Mesendoderm (in vitro differentiated cells): ENCODE data around the gene DOCK2.

Experiments
- DNase-seq: peaks from one replicate; pipeline ENCODE4 v3.0.0; 2013
- H2AK5ac ChIP-seq: 2 replicates; pipeline ENCODE4 v1.6.1; 2013; ENCODE audit warnings: low read length, inconsistent platforms
- H2BK120ac ChIP-seq: 2 replicates; pipeline ENCODE4 v1.6.1; 2013; ENCODE audit warnings: low read depth, mild to moderate bottlenecking, low read length, moderate library complexity, mixed read lengths
- H2BK15ac ChIP-seq: replicated peaks from 2 replicates; pipeline ENCODE4 v1.6.1; 2013; ENCODE audit warnings: low read depth, mild to moderate bottlenecking, moderate library complexity
- H2BK5ac ChIP-seq: 2 replicates; pipeline ENCODE4 v1.6.1; 2013; ENCODE audit warnings: low read length, inconsistent platforms
- H3K18ac ChIP-seq: 2 replicates; pipeline ENCODE4 v1.6.1; 2013; ENCODE audit warnings: mild to moderate bottlenecking, low read length, mixed read lengths
- H3K23ac ChIP-seq: one replicate; pipeline ENCODE4 v1.6.1; 2013; ENCODE audit warnings: low read length
- H3K27ac ChIP-seq: 2 replicates; pipeline ENCODE4 v1.5.1; 2013; ENCODE audit warnings: low read depth, mild to moderate bottlenecking, inconsistent platforms, low read length, moderate library complexity
- H3K27me3 ChIP-seq: 2 replicates; pipeline ENCODE4 v1.6.1; 2013; ENCODE audit warnings: low read length, control low read depth, mild to moderate bottlenecking, inconsistent platforms; ENCODE audit not compliant: insufficient read depth, poor library complexity
- H3K36me3 ChIP-seq: 2 replicates; pipeline ENCODE4 v1.6.1; 2013; ENCODE audit warnings: low read length, inconsistent platforms; ENCODE audit not compliant: control insufficient read depth, insufficient read depth
- H3K4ac ChIP-seq: one replicate; pipeline ENCODE4 v1.6.1; 2013; ENCODE audit warnings: low read depth, mild to moderate bottlenecking, low read length, moderate library complexity
- H3K4me1 ChIP-seq: 2 replicates; pipeline ENCODE4 v1.6.1; 2013; ENCODE audit warnings: low read depth, low read length, inconsistent platforms; ENCODE audit not compliant: control insufficient read depth
- H3K4me2 ChIP-seq: 2 replicates; pipeline ENCODE4 v1.6.1; 2013; ENCODE audit warnings: low read length
- H3K4me3 ChIP-seq: 2 replicates; pipeline ENCODE4 v1.5.1; 2013; ENCODE audit warnings: mild to moderate bottlenecking, low read length
- H3K56ac ChIP-seq: one replicate; pipeline ENCODE4 v1.6.1; 2013; ENCODE audit warnings: low read length
- H3K79me1 ChIP-seq: 2 replicates; pipeline ENCODE4 v1.6.1; 2013; ENCODE audit warnings: low read length, inconsistent platforms
- H3K79me2 ChIP-seq: 2 replicates; pipeline ENCODE4 v1.6.1; 2013; ENCODE audit warnings: mild to moderate bottlenecking, low read length; ENCODE audit not compliant: control insufficient read depth, insufficient read depth
- H3K9ac ChIP-seq: 2 replicates; pipeline ENCODE4 v1.6.1; 2013; ENCODE audit warnings: low read length, inconsistent platforms
- H4K5ac ChIP-seq: one replicate; pipeline ENCODE4 v1.6.1; 2013; ENCODE audit warnings: low read length
- H4K8ac ChIP-seq: one replicate; pipeline ENCODE4 v1.6.1; 2013; ENCODE audit warnings: low read depth, mild to moderate bottlenecking, control low read depth, low read length, moderate library complexity
- WGBS: extraction: QIAGEN DNeasy Blood & Tissue Kit; methylation state at CpG from one replicate; pipeline ENCODE4 v1.1.7; 2013; ENCODE audit warnings: low lambda C conversion rate, missing lambda C conversion rate; ENCODE audit not compliant: insufficient coverage; ENCODE audit errors: extremely low coverage; 5-methylcytosine and 5-hydroxymethylcytosine counted together

Gene DOCK2

DNA sequence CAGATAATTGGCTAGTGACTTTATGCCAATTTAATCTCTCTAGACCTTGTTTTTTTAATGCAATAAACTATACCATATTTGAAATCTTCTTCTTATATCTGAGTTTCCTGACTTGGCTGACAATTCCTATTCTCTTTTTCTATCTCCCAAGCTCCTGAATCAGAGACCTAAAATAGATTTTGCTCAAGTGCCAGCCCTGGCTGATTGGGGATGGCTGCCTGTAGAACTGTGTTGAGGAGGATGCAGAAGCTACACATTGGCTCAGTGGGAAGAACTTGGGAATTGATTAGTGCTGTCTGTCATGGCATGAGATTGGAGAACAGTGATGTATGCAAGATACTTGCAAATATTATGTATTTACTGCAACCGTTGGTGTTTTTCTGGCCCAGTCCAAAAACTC, 210.4 kb downstream of the DOCK2 start:
- WGBS: no CpG with 5 or more reads among the region's 1 CpG
- no peak for DNase-seq
- H3K4me3 ChIP-seq: no peak overlapping the region
- no peaks in the 10 kb centered on the region for H3K27me3 ChIP-seq
- no peaks in the 10 kb centered on the region for H3K4me1 ChIP-seq
- no peak overlapping the region for H2BK15ac ChIP-seq
- H3K4ac ChIP-seq: no peak overlapping the region
- no peaks in the 10 kb centered on the region for H3K79me2 ChIP-seq
- no peak overlapping the region for H2BK5ac ChIP-seq
- no peak overlapping the region for H3K23ac ChIP-seq
- no peaks in the 10 kb centered on the region for H3K79me1 ChIP-seq
- no peak overlapping the region for H3K18ac ChIP-seq
- no peaks in the 10 kb centered on the region for H3K36me3 ChIP-seq
- H2AK5ac ChIP-seq: no peak overlapping the region
- no peak overlapping the region for H4K8ac ChIP-seq
- H2BK120ac ChIP-seq: no peak overlapping the region
- no peak overlapping the region for H4K5ac ChIP-seq
- H3K56ac ChIP-seq: no peak overlapping the region
- H3K9ac ChIP-seq: no peak overlapping the region
- H3K4me2 ChIP-seq: no peak overlapping the region
- no peak overlapping the region for H3K27ac ChIP-seq

DNA sequence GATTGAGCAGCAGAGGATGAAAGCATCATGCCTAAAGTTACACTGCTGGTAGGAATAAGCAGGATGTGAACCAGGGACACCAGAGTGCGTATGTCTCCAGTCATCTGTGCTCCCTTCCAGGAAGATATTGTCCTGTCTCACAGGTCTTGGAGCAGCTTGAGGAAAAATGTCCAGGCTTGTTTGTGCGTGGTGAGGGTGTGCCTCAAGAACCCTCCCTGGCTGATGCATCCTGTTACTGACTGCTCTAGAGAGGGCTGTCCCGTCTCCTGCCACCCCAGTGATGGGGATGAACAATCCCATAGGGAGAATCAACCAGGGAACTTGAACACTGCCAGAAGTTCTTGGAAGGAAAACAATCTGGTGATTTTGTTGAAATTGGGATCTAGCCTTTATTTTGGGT, 211.2 kb downstream of the DOCK2 start:
- no peaks in the 10 kb centered on the region for H3K4me1 ChIP-seq
- H3K79me1 ChIP-seq: no peaks in the 10 kb centered on the region
- DNase-seq: no peak
- H4K5ac ChIP-seq: no peak overlapping the region
- H3K4me3 ChIP-seq: no peak overlapping the region
- H2BK120ac ChIP-seq: no peak overlapping the region
- H3K27me3 ChIP-seq: no peaks in the 10 kb centered on the region
- no peak overlapping the region for H3K9ac ChIP-seq
- H4K8ac ChIP-seq: no peak overlapping the region
- no peak overlapping the region for H3K27ac ChIP-seq
- no peaks in the 10 kb centered on the region for H3K36me3 ChIP-seq
- no CpG with 5 or more reads among the region's 3 CpGs for WGBS
- H2BK15ac ChIP-seq: no peak overlapping the region
- no peaks in the 10 kb centered on the region for H3K79me2 ChIP-seq
- H3K23ac ChIP-seq: no peak overlapping the region
- no peak overlapping the region for H3K18ac ChIP-seq
- no peak overlapping the region for H3K56ac ChIP-seq
- H2BK5ac ChIP-seq: no peak overlapping the region
- H3K4ac ChIP-seq: no peak overlapping the region
- no peak overlapping the region for H3K4me2 ChIP-seq
- H2AK5ac ChIP-seq: no peak overlapping the region

DNA sequence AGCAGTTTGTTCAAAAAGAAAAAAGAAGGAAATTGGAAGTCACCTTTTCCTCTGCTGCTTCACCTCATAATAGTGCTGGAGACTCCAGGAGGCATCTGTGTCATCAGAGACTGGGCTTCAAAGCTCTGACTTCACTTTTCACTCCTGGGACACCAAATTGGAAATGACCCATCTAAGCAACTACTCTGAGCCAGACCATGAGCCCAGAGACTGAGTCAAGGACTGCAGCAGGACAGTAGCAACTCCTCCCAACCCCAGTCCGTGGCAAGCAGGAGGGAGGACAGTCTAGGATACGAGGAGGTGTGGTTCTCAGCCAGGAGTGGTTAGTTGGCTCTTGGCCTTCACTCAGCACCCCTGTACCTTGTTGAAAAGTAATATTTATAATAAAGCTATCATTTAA, 211.7 kb downstream of the DOCK2 start:
- WGBS: no CpG with 5 or more reads among the region's 2 CpGs
- H3K4me1 ChIP-seq: no peaks in the 10 kb centered on the region

DNA sequence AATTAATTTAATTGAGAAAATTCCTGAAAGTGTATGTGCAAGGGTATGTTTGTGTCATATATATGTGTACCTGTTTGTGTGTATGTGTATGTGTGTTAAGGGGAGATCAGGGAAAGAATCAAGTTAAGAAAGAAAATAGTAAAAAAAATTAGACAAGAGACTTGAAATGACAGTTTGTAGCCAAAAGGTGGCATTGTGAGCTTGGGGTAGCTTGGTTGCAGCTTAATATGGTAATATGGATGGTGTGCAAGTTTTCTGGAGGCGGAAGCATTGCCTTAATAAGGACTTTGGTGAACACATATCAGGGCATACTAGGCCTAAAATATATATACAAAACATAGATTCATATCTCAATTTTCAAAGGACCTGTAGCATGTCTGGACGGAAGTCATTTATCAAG, 213.3 kb downstream of the DOCK2 start:
- H3K18ac ChIP-seq: no peak overlapping the region
- no peak overlapping the region for H3K23ac ChIP-seq
- H4K5ac ChIP-seq: no peak overlapping the region
- WGBS: no CpG with 5 or more reads among the region's 2 CpGs
- no peak for DNase-seq
- no peak overlapping the region for H3K27ac ChIP-seq
- H3K79me1 ChIP-seq: no peaks in the 10 kb centered on the region
- H3K4me3 ChIP-seq: no peak overlapping the region
- no peaks in the 10 kb centered on the region for H3K36me3 ChIP-seq
- H3K56ac ChIP-seq: no peak overlapping the region
- H3K4me1 ChIP-seq: no peaks in the 10 kb centered on the region
- H2BK120ac ChIP-seq: no peak overlapping the region
- no peak overlapping the region for H3K9ac ChIP-seq
- no peaks in the 10 kb centered on the region for H3K27me3 ChIP-seq
- no peak overlapping the region for H4K8ac ChIP-seq
- no peaks in the 10 kb centered on the region for H3K79me2 ChIP-seq
- H2BK5ac ChIP-seq: no peak overlapping the region
- H2BK15ac ChIP-seq: no peak overlapping the region
- no peak overlapping the region for H2AK5ac ChIP-seq
- no peak overlapping the region for H3K4ac ChIP-seq
- H3K4me2 ChIP-seq: no peak overlapping the region

More for the DNA sequence above, 211.7 kb downstream of the DOCK2 start:
- H2AK5ac ChIP-seq: no peak overlapping the region
- H3K18ac ChIP-seq: no peak overlapping the region
- H3K27ac ChIP-seq: no peak overlapping the region
- H3K36me3 ChIP-seq: no peaks in the 10 kb centered on the region
- no peak overlapping the region for H3K56ac ChIP-seq
- H4K8ac ChIP-seq: no peak overlapping the region
- no peak overlapping the region for H3K23ac ChIP-seq
- no peak overlapping the region for H2BK120ac ChIP-seq
- no peak overlapping the region for H2BK5ac ChIP-seq
- H3K4me2 ChIP-seq: no peak overlapping the region
- H4K5ac ChIP-seq: no peak overlapping the region
- H3K79me2 ChIP-seq: no peaks in the 10 kb centered on the region
- H3K9ac ChIP-seq: no peak overlapping the region
- H2BK15ac ChIP-seq: no peak overlapping the region
- no peak for DNase-seq
- no peaks in the 10 kb centered on the region for H3K79me1 ChIP-seq
- H3K4me3 ChIP-seq: no peak overlapping the region
- H3K4ac ChIP-seq: no peak overlapping the region
- H3K27me3 ChIP-seq: no peaks in the 10 kb centered on the region

DNA sequence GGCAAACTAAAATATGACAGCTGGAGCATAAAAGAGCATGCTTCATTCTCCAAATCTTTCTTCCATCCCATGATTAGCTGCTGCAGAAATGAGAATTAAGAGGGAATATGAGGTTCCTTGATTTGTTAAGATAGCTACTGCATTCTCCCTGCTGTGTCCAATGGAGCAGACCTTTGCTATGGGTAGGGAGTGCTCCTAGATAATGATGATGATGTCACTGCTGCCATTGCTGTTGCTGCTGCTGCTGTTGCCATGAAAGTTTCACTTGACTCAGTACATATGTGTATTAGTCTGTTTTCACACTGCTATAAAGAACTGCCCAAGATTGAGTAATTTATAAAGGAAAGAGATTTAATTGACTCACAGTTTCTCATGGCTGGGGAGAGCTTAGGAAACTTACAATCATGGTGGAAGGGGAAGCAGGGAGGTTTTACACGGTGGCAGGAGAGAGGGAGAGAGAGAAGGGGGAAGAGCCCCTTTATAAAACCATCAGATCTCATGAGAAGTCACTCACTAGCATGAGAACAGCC, 214.3 kb downstream of the DOCK2 start:
- Histone ChIP-seq H3K79me2 (no peaks in the 10 kb centered on the region), H3K9ac (no peak overlapping the region), H3K36me3 (no peaks in the 10 kb centered on the region), H3K56ac (no peak overlapping the region), H4K5ac (no peak overlapping the region), H3K27me3 (no peaks in the 10 kb centered on the region), H4K8ac (no peak overlapping the region), H2AK5ac (no peak overlapping the region), H2BK120ac (no peak overlapping the region), H3K4me1 (no peaks in the 10 kb centered on the region), H3K4me2 (no peak overlapping the region), H2BK15ac (no peak overlapping the region), H3K23ac (no peak overlapping the region), H3K18ac (no peak overlapping the region), H3K79me1 (no peaks in the 10 kb centered on the region), H2BK5ac (no peak overlapping the region), H3K4me3 (no peak overlapping the region), H3K27ac (no peak overlapping the region), H3K4ac (no peak overlapping the region)
- WGBS: no CpG with 5 or more reads among the region's 1 CpG
- DNase-seq: no peak

DNA sequence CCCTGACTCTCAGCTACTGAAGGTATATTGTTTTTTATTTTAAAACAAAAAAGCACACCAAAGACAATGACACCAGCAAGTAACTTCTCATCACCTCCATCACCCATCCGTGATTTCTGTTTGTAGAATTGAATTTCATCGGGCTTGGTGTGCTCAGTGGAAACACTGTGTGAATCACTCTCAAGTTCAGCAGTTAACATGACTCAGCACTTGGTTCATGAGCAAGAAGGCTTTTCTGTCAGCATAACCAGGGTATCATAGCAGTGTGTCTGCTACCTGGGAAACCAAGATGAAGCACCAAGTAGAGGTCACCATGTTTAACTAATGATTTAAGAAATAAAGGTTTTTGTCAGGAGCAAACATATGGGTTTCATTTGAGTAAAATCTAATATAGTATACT, 219.5 kb downstream of the DOCK2 start:
- no peak overlapping the region for H2BK15ac ChIP-seq
- H3K23ac ChIP-seq: no peak overlapping the region
- no peaks in the 10 kb centered on the region for H3K27me3 ChIP-seq
- DNase-seq: peak; percentile 74
- H2BK5ac ChIP-seq: no peak overlapping the region
- no peaks in the 10 kb centered on the region for H3K36me3 ChIP-seq
- no peak overlapping the region for H3K27ac ChIP-seq
- no peaks in the 10 kb centered on the region for H3K79me1 ChIP-seq
- no peak overlapping the region for H4K5ac ChIP-seq
- no peak overlapping the region for H3K4ac ChIP-seq
- no peak overlapping the region for H3K56ac ChIP-seq
- H3K4me2 ChIP-seq: no peak overlapping the region
- no peak overlapping the region for H2AK5ac ChIP-seq
- no peaks in the 10 kb centered on the region for H3K79me2 ChIP-seq
- no peak overlapping the region for H2BK120ac ChIP-seq
- H4K8ac ChIP-seq: no peak overlapping the region
- H3K9ac ChIP-seq: no peak overlapping the region
- H3K4me1 ChIP-seq: peaks cover 2% of the 10 kb centered on the region
- H3K18ac ChIP-seq: no peak overlapping the region
- WGBS: no CpG with 5 or more reads among the region's 2 CpGs
- H3K4me3 ChIP-seq: no peak overlapping the region
